Fibroblast of skin of left quadriceps (primary cell): ENCODE data around the gene CD300LG.
"Not testable (repeated sequence)": the region's sequence is repeated elsewhere in the genome, so short reads cannot be mapped to it uniquely, and the experiment has no call there.

ENCODE experiments used
- DNase-seq, 2 experiments: peaks; one replicate each; pipeline ENCODE4 v3.0.0-alpha.2; 2013; ENCODE audit warnings: low read depth in 2 of 2

CD300LG gene

GRCh38 chr17:43846963-43847371 lies at the start of gene CD300LG:
Gene CD300LG, plus strand, starts transcription at chr17:43847176. Its CDS starts 41 bp downstream, at chr17:43847217.
- DNase-seq, result no peak

- DNase-seq, result not testable (repeated sequence)
Observed at GRCh38 chr17:43798024-43798423, 49.0 kb upstream of the CD300LG start.

GRCh38 chr17:43799047-43799446 lies 47.9 kb upstream of the CD300LG start:
- DNase-seq, result no peak

DNA sequence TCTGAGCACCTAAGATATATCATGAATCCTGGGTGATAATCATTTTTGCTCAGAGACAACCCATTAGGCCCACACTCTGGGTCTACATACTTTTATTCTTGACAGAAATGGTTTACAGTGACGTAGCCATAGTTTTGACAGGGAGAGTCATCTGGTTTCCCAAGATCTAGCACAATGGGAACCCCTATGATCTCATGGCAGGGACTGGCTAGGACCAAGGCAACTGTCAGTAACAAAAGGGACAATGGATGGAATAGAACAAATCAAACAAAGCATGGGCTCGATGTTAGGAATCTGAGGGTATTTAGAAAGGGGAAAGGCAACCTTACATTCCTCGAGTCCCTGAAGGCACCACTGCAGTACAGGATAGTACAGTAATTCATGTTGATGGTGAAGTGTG lies 46.2 kb upstream of the CD300LG start:
- DNase-seq, result no peak

DNA sequence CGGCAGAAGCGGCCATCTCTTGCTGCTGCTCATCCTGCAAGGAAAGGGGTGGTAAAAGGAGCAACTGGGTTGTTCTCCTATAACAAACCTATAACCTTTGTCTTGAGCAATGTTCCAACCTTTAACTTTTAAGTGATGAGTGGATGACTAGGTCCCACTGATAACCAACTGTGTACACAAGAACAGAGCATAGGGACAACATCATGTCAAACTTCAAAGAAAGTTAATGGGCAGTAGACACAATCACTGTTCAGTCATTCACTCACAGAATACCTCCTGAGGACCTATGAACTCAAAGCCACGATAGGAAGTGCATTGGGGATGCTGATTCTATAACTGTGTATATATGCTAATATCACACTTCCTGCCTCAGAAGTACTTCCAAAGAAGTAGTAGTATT lies 45.1 kb upstream of the CD300LG start:
- no peak for DNase-seq

GRCh38 chr17:43803758-43804157 lies 43.2 kb upstream of the CD300LG start:
- DNase-seq, result no peak

GRCh38 chr17:43805117-43805516 lies 41.9 kb upstream of the CD300LG start:
- no peak for DNase-seq

- no peak for DNase-seq
Observed at GRCh38 chr17:43808076-43808475, 38.9 kb upstream of the CD300LG start.

DNA sequence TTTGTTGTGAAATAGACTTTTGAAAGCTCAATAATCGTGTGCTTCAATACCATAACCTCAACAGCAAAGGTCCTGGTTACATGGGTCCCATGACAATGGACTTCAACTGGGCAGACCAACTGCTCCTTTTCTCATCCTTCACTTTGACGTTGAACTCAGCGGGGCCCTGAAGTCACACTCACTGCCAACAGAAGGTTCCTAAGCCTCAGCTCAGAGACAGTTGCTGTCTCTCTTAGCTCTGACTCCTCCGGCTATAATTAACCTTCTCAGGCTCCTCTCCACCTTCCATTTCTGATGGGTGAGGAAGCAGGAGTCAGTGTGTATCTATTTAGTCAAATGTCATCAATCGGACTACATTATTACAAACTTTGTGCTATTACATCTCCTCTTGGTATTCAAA lies 37.9 kb upstream of the CD300LG start:
- no peak for DNase-seq

GRCh38 chr17:43810226-43810715 lies 36.7 kb upstream of the CD300LG start:
- DNase-seq, result no peak

DNA sequence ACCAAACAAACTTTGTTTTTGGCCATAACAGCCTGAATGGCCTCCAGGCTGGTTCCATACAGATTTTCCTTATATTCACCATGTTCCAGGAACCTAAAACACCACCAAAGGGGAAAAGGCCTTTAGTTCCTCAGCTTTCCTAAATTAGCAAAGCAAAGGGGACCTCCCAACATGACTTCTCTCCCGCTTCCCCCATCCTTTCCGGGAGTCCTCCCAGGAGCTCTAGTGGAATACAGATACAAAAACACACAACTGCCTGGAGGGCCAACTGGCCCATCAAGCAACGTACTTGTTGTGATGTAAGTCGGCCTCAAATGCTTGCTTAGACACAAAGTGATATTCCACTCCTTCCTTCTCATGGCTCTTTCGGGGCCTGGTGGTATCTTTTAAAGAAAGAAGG lies 36.2 kb upstream of the CD300LG start:
- DNase-seq, result no peak

DNA sequence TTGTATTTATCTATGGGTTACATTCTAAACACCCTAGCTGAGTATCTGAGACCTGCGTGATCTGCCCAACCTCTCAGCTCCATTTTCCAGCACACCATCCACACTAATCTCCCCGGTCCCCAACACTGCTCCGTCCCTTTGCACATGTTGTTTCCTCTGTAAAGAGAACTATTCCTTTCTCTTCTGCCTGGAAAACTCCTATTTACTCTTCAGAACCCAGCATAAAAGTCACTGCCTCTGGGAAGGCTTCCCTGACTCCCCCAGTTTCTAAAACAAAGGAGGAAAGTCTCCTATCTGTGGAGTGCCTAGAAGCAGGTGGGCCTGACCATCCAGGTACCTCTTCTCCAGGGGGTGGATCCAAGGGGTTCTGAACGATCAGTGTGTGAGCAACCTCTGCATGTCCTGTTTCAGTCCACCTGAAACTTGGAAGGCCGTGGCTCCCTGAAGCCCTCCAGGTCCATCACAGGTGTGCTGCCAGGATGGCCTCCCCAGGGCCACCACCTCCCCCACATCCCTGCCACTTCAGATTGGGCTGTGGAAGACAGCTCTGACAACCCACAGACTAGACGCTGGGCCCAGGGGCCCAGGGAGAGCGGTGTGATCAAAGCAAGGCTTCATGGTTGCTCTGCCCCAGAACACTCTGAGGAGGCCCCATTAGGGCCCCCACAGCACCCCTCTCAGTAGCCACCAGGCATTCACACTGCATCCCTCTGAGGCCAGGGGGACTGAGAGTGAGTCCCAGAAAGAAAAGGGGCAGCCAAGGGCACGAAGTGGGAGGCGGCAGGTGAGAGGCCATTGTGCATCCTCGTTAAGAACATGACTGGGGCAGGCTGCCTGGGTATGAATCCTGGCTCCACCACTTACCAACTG lies 34.3 kb upstream of the CD300LG start:
- DNase-seq, result no peak

DNA sequence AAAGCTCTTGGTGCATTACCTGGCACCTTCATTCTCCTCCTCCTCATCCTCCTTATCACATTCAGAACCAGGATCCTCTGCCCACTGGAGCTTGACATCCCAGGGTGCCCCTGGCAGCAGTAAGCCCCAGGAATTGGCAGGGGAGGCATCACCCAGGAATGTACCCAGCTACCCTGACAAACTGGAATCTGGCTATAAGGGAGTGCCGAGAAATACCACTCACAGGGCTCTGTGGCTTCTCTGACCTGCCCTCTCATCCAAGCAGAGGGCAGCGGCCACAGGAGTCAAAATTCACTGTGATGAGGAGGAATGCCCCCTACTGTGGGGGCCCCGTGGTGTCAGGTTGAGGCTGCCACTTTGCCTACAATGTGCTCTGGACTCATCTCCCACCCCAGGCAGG lies 33.6 kb upstream of the CD300LG start:
- DNase-seq, result no peak

GRCh38 chr17:43814026-43814425 lies 33.0 kb upstream of the CD300LG start:
- no peak for DNase-seq

GRCh38 chr17:43814714-43815113 lies 32.3 kb upstream of the CD300LG start:
- DNase-seq, result peak; percentile 40 to 44

DNA sequence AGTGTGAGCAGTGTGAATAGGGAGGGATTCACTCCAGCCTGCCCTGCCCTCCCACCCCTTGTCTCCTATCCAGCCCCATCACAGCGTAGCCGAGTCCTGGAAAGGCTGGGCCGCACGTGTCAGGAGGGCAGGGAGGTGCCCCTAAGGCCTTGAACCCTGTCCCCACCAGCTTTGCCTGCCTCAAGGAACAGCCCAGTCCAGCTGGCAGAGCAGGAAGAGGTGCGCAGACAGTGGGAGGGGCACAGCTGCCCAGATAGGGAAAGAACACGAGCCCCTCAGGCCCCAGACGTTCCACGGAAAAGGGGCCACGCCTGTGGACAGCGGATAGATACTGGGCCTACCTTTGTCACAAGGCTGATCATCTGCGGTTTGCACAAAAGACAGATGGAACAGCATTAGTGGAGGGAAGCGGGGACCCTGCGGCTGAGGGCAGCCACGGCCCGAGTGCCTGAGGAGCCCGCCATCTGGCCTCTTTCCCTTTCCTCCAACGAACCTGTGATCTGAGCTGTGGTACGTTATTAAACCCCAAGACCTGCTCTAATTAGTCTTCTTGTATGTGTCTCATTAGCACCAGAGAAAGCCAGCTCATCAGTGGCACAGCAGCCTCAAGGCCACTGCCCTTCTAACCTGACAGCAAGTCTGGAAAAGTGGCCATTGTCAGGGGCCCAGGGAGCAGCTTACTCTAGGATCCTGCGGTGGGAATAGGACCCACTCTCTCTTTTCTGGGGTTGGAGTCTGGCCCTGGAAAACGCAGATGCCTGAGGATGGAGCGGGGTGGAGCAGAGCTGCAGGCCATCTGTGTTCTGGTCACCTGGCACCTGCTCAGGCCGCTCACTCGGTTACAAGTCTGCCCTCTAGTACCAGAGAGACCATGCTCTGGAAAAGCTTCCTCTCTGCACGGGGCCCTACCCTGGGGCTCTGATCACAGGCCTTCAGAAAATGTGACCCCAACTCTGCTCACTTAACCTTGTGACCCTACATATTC lies 30.3 kb upstream of the CD300LG start:
- DNase-seq, result no peak

- no peak for DNase-seq
Observed at GRCh38 chr17:43817826-43818225, 29.1 kb upstream of the CD300LG start.

DNA sequence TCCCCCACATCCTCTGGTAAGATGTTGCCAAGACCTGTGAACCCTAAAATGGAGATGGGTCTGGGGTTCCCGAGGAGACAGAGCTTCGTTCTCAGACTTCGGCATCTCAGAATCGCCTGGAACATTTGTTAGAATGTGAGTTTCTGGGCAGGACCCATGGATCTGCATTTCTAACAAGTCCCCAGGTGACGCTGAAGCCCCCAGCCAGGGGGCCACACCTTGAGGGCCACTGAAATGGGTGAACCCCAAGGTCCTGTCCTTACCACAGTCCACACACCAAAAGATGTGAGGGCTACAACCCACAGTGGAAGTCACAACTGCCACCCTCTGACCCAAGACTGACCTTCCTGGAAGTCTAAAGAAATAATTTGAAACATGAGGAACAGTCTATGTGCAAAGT lies 28.0 kb upstream of the CD300LG start:
- DNase-seq, result no peak

DNA sequence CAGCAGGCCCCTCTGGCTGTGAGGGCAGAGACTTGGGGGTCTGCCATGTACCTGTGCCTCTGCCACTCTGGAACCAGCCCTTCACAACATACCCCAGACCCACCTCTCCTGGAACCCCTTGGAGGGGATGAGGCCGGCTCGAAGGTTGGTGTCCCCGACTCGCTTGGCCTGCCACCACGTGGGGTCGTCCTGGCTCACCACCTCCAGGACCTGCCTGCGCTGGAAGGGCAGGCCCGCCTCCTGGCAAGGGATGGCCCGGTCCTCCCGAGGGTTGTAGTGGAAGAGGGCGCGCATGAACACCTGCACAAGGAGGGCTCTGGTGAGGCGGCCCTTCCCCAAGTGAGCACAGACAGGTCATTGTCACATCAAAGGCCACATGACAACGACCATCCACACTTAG lies 26.2 kb upstream of the CD300LG start:
- DNase-seq, result no peak

DNA sequence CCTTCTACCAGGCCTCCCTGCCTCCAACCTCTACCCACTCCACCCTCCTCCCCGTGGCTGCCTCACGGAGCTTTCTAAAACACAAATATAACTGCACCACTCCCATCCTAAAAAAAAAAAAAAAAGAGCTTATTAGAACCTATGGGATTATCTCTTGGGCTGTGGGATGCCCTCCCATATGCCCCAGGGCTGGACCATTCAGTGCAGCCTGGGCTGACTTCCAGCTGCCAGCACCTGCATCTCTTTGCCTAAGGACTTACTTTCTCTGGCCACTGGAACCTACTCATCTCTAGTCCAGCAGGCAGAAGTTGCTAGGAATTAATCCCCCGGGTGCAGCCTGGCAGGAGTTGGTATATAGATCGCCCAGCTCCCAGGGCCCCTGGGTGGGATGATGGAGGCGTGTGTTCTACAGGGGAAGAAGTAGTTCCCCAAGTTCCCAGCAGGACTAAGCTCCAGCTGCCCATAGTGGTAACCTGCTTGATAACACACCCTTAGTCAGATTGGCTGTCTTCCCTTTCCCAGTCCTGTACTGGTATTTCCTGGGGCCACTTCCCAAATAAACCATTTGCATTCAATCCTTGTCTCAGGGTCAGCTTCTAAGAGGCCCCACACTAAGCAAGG lies 24.3 kb upstream of the CD300LG start:
- DNase-seq, result no peak

DNA sequence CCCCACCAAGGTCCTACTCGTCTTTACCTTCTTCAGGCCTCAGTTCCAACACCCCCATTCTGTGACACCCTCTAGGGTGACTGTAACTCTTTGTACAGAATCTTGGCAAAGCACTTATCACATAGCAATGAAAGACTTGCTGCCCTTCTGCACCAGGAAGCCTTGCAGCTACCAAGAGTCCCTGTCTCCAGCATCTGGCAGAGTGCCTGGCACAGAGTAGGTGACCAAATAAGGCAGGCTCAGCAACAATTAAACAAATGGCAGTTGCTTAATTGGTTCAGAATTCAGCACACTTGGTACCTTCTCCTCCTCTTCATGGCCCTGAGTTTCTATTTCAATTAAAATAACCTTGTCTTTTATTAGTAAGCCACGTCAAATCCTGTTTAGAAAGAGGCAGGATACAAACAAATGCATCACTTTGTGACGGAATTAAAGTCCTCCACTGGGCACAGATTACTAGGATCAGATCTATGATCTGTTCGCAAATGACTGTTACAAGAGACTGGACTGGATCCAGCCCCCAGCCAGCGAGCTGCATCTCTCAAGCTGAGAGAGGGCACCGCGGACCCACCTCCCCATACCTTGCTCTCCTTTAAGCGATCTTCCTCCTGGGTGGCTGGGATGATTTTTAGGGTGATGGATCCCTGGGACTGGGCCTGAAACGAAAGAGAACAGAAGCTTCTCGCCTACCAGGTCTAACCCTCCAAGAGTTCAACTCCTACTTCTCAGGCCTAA lies 23.5 kb upstream of the CD300LG start:
- DNase-seq, result no peak
